GM18873 (cell line): ENCODE data around the gene TNP2.
A peak's percentile ranks its signal among the peaks of the same experiment; 100 is the strongest.

ENCODE experiments used
- ATAC-seq: cut with Tn5 transposase; IDR thresholded peaks from one replicate; pipeline ENCODE4 v1.9.1; 2021; ENCODE audit warnings: mild to moderate bottlenecking, moderate library complexity, moderate number of reproducible peaks; ENCODE audit not compliant: unreplicated experiment, low FRiP score

TNP2 gene

GRCh38 chr16:11245222-11245737 lies 23.8 kb downstream of the TNP2 start:
- ATAC-seq, result no peak

- no peak for ATAC-seq
These were observed 26.5 kb downstream of the TNP2 start for GRCh38 chr16:11242658-11243057.

DNA sequence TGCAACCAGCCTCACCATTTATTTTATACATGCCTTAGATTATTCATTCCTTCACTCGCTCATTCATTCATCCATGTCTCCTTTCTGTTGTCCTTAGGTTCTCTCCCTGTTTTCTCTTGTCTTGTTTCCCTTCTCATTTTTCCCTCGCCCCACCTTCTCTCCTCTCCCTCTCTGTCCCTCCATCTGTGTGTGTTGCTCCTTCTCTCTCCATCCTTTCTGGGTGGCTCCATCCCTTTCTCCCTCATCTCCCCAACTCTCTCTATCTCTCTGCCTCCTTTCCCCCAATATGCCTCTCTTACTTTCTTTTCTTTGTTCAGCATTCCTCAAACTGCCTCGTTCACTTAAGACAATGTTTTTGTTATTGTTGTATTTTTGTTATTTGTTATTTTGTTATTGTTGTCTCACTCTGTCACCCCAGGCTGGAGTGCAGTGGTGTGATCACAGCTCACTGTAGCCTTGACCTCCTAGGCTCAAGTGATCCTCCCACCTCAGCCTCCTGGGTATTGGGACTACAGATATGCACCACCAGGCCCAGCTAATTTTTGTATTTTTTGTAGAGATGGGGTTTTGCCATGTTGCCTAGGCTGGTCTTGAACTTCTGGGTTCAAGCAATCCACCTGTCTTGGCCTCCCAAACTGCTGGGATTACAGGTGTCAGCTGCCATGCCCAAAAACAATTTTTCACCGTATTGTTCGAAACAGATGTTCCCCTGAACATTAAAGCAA lies 27.5 kb downstream of the TNP2 start:
- no peak for ATAC-seq

GRCh38 chr16:11240636-11241473 lies 28.3 kb downstream of the TNP2 start:
- ATAC-seq, result no peak

- no peak for ATAC-seq
These were observed 29.2 kb downstream of the TNP2 start for GRCh38 chr16:11239644-11240632.

GRCh38 chr16:11238272-11239202 lies 30.6 kb downstream of the TNP2 start:
- ATAC-seq, result no peak

DNA sequence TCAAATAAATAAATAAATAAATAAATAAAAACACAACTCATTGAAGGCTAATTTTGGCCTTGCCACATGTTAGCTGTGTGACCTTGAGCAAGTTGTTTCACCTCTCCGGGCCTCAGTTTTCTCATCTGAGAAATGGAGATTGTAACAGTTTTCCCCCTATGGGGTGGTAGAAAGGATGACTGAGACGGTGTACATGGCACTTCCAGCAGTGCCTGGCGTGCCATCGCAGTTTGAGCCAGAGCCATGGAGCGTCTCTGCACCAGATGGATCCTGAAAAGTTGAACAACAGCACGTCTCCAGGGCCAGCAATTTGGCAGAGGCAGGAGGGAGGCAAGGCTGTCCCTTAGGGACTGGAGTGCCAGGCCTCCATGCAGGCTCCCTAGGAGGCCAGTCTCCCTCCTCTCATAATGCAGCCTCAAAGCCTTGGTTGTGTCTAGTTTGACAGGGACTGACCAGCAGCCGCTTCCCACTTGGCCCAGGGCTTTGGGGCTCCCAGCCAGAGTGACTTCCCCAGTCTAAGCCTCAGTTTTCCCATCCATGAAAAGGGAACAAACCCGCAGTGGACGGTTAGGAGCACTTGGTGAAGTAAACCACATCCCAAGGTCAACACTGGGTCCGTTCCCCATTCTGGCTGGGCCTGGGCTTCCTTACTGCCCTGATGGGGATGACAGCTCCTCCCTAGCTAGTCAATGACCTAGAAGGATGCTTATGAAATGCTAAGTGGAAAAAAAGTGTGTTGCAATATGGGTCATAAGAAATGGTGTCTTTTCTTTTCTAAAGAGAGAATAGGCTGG lies 32.5 kb downstream of the TNP2 start:
- ATAC-seq, result no peak

GRCh38 chr16:11235703-11235991 lies 33.5 kb downstream of the TNP2 start:
- no peak for ATAC-seq

DNA sequence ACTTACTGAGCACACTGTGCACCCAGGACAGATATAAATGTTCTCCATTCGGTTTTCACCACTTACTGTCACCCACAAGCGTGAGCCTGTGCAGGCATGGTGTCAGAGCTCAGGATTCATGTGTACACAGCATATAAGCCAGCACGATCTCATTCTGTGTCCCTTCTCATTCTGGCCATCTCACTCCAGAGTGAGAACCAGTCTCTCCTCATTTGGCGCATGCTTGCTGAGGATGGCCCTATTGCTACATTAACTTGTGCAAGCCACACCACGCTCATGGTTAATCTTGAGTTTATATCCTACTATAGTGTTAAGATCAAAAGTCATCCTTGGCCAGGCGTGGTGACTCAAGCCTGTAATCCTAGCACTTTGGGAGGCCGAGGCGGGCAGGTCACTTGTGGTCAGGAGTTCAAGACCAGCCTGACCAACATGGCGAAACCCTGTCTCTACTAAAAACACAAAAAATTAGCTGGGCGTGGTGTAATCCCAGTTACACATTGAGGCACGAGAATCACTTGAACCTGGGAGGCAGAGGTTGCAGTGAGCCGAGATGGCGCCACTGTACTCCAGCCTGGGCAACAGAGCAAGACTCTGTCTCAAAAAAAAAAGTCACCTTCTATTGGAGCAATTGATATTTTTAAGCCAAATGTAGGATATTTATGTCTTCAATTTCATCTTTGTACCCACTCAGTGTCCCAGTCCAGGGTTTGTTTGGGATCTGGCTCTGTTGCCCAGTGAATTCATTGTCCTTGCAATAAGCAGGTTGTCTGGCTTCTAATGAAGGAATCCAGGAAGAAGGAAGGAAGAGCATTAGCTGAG lies 34.0 kb downstream of the TNP2 start:
- ATAC-seq, result no peak

DNA sequence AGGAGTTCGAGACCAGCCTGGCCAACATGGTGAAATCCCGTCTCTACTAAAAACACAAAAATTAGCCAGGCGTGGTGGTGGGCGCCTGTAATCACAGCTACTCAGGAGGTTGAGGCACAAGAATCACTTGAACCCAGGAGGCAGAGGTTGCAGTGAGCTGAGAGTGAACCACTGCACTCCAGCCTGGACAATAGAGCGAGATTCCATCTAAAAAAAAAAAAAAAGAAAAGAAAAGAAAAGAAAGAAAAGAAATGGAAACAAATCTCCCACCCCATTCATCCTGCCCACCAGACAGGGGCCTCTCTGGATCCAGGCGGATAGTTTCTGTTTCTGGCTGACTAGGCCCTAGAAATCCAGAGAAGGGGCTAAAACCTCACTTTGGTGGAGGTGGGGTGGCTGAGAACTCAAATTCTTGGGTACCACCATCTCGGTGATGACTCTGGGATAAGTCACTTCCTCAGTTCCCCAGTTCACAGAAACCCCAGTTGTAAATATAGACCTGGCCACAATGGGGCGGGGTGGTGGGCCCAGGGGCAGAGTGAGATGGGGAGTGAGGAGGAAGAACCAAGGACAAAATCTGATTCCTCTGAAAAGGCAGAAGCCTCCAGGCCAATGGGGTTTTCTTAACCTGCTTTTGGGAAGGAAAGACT lies 35.3 kb downstream of the TNP2 start:
- ATAC-seq, result no peak

- peak; percentile 56 for ATAC-seq
These were observed 36.0 kb downstream of the TNP2 start for GRCh38 chr16:11232852-11233726.

- ATAC-seq, result no peak
These were observed 36.7 kb downstream of the TNP2 start for GRCh38 chr16:11232302-11232851.

- no peak for ATAC-seq
These were observed 37.7 kb downstream of the TNP2 start for GRCh38 chr16:11231367-11231970.

DNA sequence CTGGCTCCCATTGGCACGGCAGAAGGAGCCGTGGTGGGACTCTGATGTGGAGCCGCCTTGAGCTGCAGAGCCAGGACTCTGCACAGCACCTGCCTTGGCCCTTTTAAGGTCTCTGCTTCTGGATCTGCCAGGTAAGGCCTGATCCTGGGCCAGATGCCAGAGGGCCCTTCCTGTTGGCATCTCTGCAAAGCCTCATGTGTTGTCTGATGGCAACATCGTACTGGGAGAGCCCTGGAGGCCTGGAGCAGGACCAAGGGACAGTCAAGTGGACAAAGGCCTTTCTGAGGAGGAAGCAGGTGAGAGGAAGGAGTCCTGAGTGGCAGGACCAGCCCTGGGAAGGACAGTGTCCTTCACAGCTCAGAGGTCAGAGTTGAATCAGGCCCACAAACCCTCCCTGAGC lies 39.2 kb downstream of the TNP2 start:
- no peak for ATAC-seq

DNA sequence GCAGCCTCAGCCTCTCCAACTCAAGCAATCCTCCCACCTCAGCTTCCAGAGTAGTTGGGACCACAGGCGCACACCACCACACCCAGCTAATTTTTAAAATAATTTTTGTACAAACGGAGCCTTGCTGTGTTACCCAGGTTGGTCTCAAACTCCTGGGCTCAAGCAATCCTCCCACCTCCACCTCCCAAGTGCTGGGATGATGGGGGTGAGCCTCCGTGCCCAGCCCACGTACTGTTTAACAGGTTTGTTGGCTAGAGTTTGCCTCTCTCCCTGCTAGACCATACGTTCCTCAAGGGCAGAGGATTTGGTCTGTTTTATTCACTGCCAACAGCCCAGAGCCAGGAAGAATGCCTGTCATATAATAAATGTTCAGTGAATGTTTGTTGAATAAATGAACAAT lies 39.7 kb downstream of the TNP2 start:
- ATAC-seq, result no peak
